Activated B cell treated with CpG ODN at 0.5 μM for 24 hours (primary cell): ENCODE data around the gene RHO. TPM values are rescaled to one million over a fixed set of nuclear protein-coding genes. Genes with fewer than 3 reads are reported as not detected.

Experiments
- ATAC-seq: fragments of 200-7000 bp; cut with Tn5 transposase; one replicate; pipeline ENCODE4 v1.10.0; 2021; ENCODE audit warnings: low read depth, mild to moderate bottlenecking, moderate library complexity
- CTCF ChIA-PET: fragments of 350-600 bp; sonication (Branson Sonifier 250); formaldehyde crosslinking; loops from one replicate; lab custom pipeline; 2021; ENCODE audit warnings: antibody characterized with exemption; lab: Charles Lee
- POLR2A ChIA-PET: fragments of 350-600 bp; sonication (Branson Sonifier 250); formaldehyde crosslinking; loops from one replicate; lab custom pipeline; 2021; ENCODE audit warnings: antibody characterized with exemption; lab: Charles Lee
- DNase-seq: peaks from one replicate; pipeline ENCODE4 v3.0.0; 2022
- H3K27ac Mint-ChIP-seq: one replicate; pipeline ENCODE4 v1.8.0; 2020; ENCODE audit warnings: mixed read lengths
- H3K27me3 Mint-ChIP-seq: one replicate; pipeline ENCODE4 v1.8.0; 2021; ENCODE audit warnings: mixed read lengths
- H3K36me3 Mint-ChIP-seq: one replicate; pipeline ENCODE4 v1.8.0; 2021; ENCODE audit warnings: low read depth, mixed read lengths
- H3K4me1 Mint-ChIP-seq: one replicate; pipeline ENCODE4 v1.8.0; 2021; ENCODE audit warnings: mixed read lengths
- H3K4me3 Mint-ChIP-seq: one replicate; pipeline ENCODE4 v1.8.0; 2020; ENCODE audit warnings: mild to moderate bottlenecking, mixed read lengths
- H3K9me3 Mint-ChIP-seq: one replicate; pipeline ENCODE4 v1.8.0; 2020; ENCODE audit warnings: mixed read lengths
- CTCF ChIP-seq: fragments of 200-600 bp; IDR thresholded peaks from one replicate; pipeline ENCODE4 v1.8.0; 2022; ENCODE audit warnings: antibody characterized with exemption, mild to moderate bottlenecking
- intact Hi-C: fragments of 100-400 bp; cut with micrococcal nuclease; formaldehyde crosslinking; loops from one replicate; pipeline ENCODE4 v1.15.1; 2024
- total RNA-seq: library from RNA; stranded (reverse); gene quantifications from 2 replicates; pipeline ENCODE4 v1.2.3, GENCODE V29; 2022

The RHO gene
- total RNA-seq, 1 donor from 2014 or later: not detected

GRCh38 chr3:129517516-129517915 lies 10.9 kb upstream of the RHO start:
- Mint-ChIP-seq H3K36me3 (peaks cover 11% of the 10 kb centered on the region), H3K27ac (no peak overlapping the region), H3K4me3 (no peak overlapping the region), H3K4me1 (no peaks in the 10 kb centered on the region), H3K9me3 (no peaks in the 10 kb centered on the region), H3K27me3 (no peaks in the 10 kb centered on the region)
- DNase-seq (no peak), ATAC-seq (no peak)
- intact Hi-C loops: no loop called here
- POLR2A ChIA-PET: no interaction called here
- CTCF ChIA-PET: no interaction called here
- no peak for TF ChIP-seq CTCF

- Mint-ChIP-seq H3K4me3 (no peak overlapping the region), H3K27me3 (no peaks in the 10 kb centered on the region), H3K36me3 (peaks cover 11% of the 10 kb centered on the region), H3K9me3 (no peaks in the 10 kb centered on the region), H3K27ac (no peak overlapping the region), H3K4me1 (no peaks in the 10 kb centered on the region)
- CTCF ChIA-PET: no interaction called here
- intact Hi-C loops: no loop called here
- DNase-seq: no peak
- no peak for TF ChIP-seq CTCF
- POLR2A ChIA-PET: no interaction called here
- ATAC-seq: no peak
These were observed 10.3 kb upstream of the RHO start for GRCh38 chr3:129518038-129518561.

GRCh38 chr3:129518581-129518980 lies 9.9 kb upstream of the RHO start:
- CTCF ChIA-PET: no interaction called here
- Mint-ChIP-seq H3K4me3 (no peak overlapping the region), H3K27ac (no peak overlapping the region), H3K9me3 (no peaks in the 10 kb centered on the region), H3K4me1 (no peaks in the 10 kb centered on the region), H3K36me3 (peaks cover 11% of the 10 kb centered on the region), H3K27me3 (no peaks in the 10 kb centered on the region)
- POLR2A ChIA-PET: no interaction called here
- no peak for TF ChIP-seq CTCF
- ATAC-seq: no peak
- DNase-seq: no peak
- intact Hi-C loops: no loop called here

GRCh38 chr3:129519449-129519848 lies 9.0 kb upstream of the RHO start:
- intact Hi-C loops: no loop called here
- H3K4me1 Mint-ChIP-seq: no peaks in the 10 kb centered on the region
- POLR2A ChIA-PET: no interaction called here
- no peaks in the 10 kb centered on the region for H3K9me3 Mint-ChIP-seq
- TF ChIP-seq CTCF: no peak
- H3K4me3 Mint-ChIP-seq: no peak overlapping the region
- no peaks in the 10 kb centered on the region for H3K27me3 Mint-ChIP-seq
- ATAC-seq (no peak), DNase-seq (no peak)
- CTCF ChIA-PET: no interaction called here
- peaks cover 11% of the 10 kb centered on the region for H3K36me3 Mint-ChIP-seq
- H3K27ac Mint-ChIP-seq: no peak overlapping the region

GRCh38 chr3:129519896-129520715 lies 8.3 kb upstream of the RHO start:
- no peak overlapping the region for H3K27ac Mint-ChIP-seq
- ATAC-seq (no peak), DNase-seq (no peak)
- H3K4me1 Mint-ChIP-seq: peaks cover 3% of the 10 kb centered on the region
- ChIA-PET POLR2A (no interaction called here), CTCF (no interaction called here)
- no peak for TF ChIP-seq CTCF
- intact Hi-C loops: no loop called here
- H3K9me3 Mint-ChIP-seq: no peaks in the 10 kb centered on the region
- H3K36me3 Mint-ChIP-seq: peaks cover 11% of the 10 kb centered on the region
- no peak overlapping the region for H3K4me3 Mint-ChIP-seq
- no peaks in the 10 kb centered on the region for H3K27me3 Mint-ChIP-seq
